HepG2 (cell line): Measurements from ENCODE around the gene GJB1. TPM values are rescaled to one million over a fixed set of nuclear protein-coding genes. Genes with fewer than 3 reads are reported as not detected.

Experiments used
- CENPBD1 ChIP-seq: sonication (generic); formaldehyde crosslinking; IDR thresholded peaks from 2 replicates; pipeline ENCODE4 v1.8.0; 2022; ENCODE audit warnings: missing genetic modification reagents, low read depth, mild to moderate bottlenecking, borderline replicate concordance
- CHD2 ChIP-seq: IDR thresholded peaks from 2 replicates; pipeline ENCODE4 v1.6.1; 2011; ENCODE audit warnings: low read depth, low read length, improper control_type of control experiment
- GFI1 ChIP-seq: sonication (generic); formaldehyde crosslinking; IDR thresholded peaks from 2 replicates; pipeline ENCODE4 v1.5.0; 2020; ENCODE audit warnings: missing genetic modification reagents, mild to moderate bottlenecking, borderline replicate concordance
- HDAC6 ChIP-seq: fragments of 200-600 bp; sonication (generic); IDR thresholded peaks from 2 replicates; pipeline ENCODE4 v1.7.0; 2017; ENCODE audit warnings: mild to moderate bottlenecking, antibody characterized with exemption, low read length, low read depth
- HES4 ChIP-seq: sonication (generic); formaldehyde crosslinking; IDR thresholded peaks from 2 replicates; pipeline ENCODE4 v1.9.0; 2021; ENCODE audit warnings: mild to moderate bottlenecking, missing genetic modification reagents, borderline replicate concordance
- HMGXB4 ChIP-seq, 2 experiments: sonication (generic) in 1 of 2; formaldehyde crosslinking in 1 of 2; IDR thresholded peaks; 2 replicates each; pipeline versions ENCODE4 v1.4.0 to v1.6.1; 2018 to 2020; ENCODE audit warnings: missing genetic modification reagents in 2 of 2, borderline replicate concordance in 1 of 2, low read depth in 1 of 2, mild to moderate bottlenecking in 1 of 2, missing biosample characterization in 1 of 2
- HOXD1 ChIP-seq: sonication (generic); formaldehyde crosslinking; IDR thresholded peaks from 2 replicates; pipeline ENCODE4 v1.5.0; 2020; ENCODE audit warnings: missing genetic modification reagents
- MAFF ChIP-seq: IDR thresholded peaks from 2 replicates; pipeline ENCODE4 v1.6.1; 2011; ENCODE audit warnings: low read depth, low read length, improper control_type of control experiment
- MZF1 ChIP-seq: sonication (generic); formaldehyde crosslinking; IDR thresholded peaks from 2 replicates; pipeline ENCODE4 v1.8.1; 2023; ENCODE audit warnings: mild to moderate bottlenecking, missing genetic modification reagents, borderline replicate concordance
- RXRA ChIP-seq: sonication (generic); formaldehyde crosslinking; IDR thresholded peaks from 2 replicates; pipeline ENCODE4 v1.5.1; 2020; ENCODE audit warnings: missing genetic modification reagents
- THAP9 ChIP-seq: sonication (generic); formaldehyde crosslinking; IDR thresholded peaks from 2 replicates; pipeline ENCODE4; 2020; ENCODE audit warnings: missing genetic modification reagents, mild to moderate bottlenecking, borderline replicate concordance
- ZBTB20 ChIP-seq: sonication (generic); formaldehyde crosslinking; IDR thresholded peaks from 2 replicates; pipeline ENCODE4 v1.8.1; 2023; ENCODE audit warnings: missing genetic modification reagents, low read depth, mild to moderate bottlenecking, borderline replicate concordance
- ZFP36L2 ChIP-seq: sonication (generic); formaldehyde crosslinking; IDR thresholded peaks from 2 replicates; pipeline ENCODE4 v1.4.0; 2020; ENCODE audit warnings: missing genetic modification reagents
- ZNF121 ChIP-seq: sonication (generic); formaldehyde crosslinking; IDR thresholded peaks from 2 replicates; pipeline ENCODE4 v1.5.0; 2020; ENCODE audit warnings: mild to moderate bottlenecking, missing genetic modification reagents
- ZNF441 ChIP-seq: sonication (generic); formaldehyde crosslinking; IDR thresholded peaks from 2 replicates; pipeline ENCODE4 v1.7.0; 2021; ENCODE audit warnings: missing genetic modification reagents, borderline replicate concordance
- ZNF451 ChIP-seq: sonication (generic); formaldehyde crosslinking; IDR thresholded peaks from 2 replicates; pipeline ENCODE4 v1.5.0; 2020; ENCODE audit warnings: mild to moderate bottlenecking, missing genetic modification reagents
- ZNF564 ChIP-seq: sonication (generic); formaldehyde crosslinking; IDR thresholded peaks from 2 replicates; pipeline ENCODE4 v1.8.1; 2023; ENCODE audit warnings: mild to moderate bottlenecking, missing genetic modification reagents
- ZNF788 ChIP-seq: sonication (generic); formaldehyde crosslinking; IDR thresholded peaks from 2 replicates; pipeline ENCODE4 v1.5.0; 2020; ENCODE audit warnings: mild to moderate bottlenecking, missing genetic modification reagents, borderline replicate concordance
- ZNF850 ChIP-seq: sonication (generic); formaldehyde crosslinking; conservative IDR thresholded peaks from 2 replicates; pipeline ENCODE4 v1.9.0; 2021; ENCODE audit warnings: mild to moderate bottlenecking, missing genetic modification reagents
- ZSCAN21 ChIP-seq: sonication (generic); formaldehyde crosslinking; IDR thresholded peaks from 2 replicates; pipeline ENCODE4 v1.8.0; 2022; ENCODE audit warnings: mild to moderate bottlenecking, missing genetic modification reagents, moderate library complexity, borderline replicate concordance
- ZSCAN9 ChIP-seq: IDR thresholded peaks from 2 replicates; pipeline ENCODE4 v1.6.1; 2016; ENCODE audit warnings: borderline replicate concordance
- polyA plus RNA-seq, 8 experiments: library from polyadenylated mRNA; depleted of rRNA in 3 of 8; stranded (reverse) in 7 of 8; unstranded in 1 of 8; fragments of >200 nt; fragmentation: Illumina TruSeq in 4 of 8; extraction: Trizol in 4 of 8; gene quantifications; 2 replicates each; pipeline versions ENCODE4 v1.2.1 to v1.2.3, GENCODE V29; 2011 to 2016; ENCODE audit warnings: low read depth in 4 of 8, missing spikeins in 1 of 8, mixed read lengths in 1 of 8; ENCODE audit not compliant: insufficient read depth in 1 of 8
- total RNA-seq, 5 experiments: library from RNA; depleted of rRNA; stranded (reverse); fragments of >200 nt; fragmentation: Illumina TruSeq; extraction: Trizol; gene quantifications; 2 replicates each; pipeline ENCODE4 v1.2.3, GENCODE V29; 2016; ENCODE audit warnings: low read depth in 1 of 5
- TF ChIP-seq, protein P1 (sequence below): IDR thresholded peaks from 2 replicates; pipeline ENCODE4 v1.6.1; 2012; ENCODE audit warnings: low read depth, low read length, improper control_type of control experiment

Gene GJB1
- total and polyA plus RNA-seq, 2 of the 13 experiments (the other 11 are each of a cell fraction or from before 2014, with no cell fraction given), result 111 to 161 TPM

DNA sequence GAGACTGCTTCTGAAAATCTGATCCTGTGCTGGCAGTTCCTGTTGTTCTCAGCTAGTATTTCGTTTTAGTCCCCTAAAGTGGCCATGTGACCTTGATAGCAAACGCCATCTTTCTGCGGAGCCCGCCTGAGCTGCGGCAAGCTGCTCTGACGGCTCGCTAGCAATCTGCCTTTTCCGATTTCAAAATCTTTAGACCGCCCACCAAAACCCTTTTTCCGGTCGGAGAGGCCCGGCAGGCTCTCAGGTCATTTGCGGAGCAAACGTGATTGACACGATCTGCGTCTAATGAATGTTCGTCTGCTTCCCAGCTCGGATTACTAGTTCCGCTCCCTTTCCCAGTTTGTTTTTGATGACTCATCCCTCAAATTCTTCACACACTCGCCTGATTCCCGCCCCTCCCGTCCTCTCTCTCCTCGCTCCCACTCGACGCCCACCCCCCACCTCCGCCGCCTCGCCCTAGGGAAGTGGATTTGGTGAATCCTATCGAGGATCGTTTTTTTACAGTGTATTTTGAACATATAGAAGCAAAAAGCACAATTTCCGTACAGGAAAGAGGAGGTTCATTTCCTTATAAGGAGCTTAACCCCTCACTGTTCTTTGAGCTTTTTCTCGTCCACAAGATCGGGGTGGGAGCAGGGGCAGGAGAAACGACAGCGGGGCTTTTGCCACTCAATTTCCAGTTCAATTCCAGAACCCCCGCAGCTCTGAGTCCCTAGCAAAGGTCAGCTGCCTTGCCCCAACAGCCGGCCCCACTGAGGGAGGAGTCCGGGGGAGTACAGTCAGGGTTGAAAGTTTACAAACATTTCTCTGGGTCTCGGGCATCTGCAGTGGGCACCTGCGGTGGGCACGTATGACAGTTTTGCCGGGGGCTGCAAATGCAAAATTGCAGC, 40.9 kb upstream of the GJB1 start (continued):
- TF ChIP-seq ZNF850 (no peak), ZFP36L2 (no peak), THAP9 (CRISPR knock-in tag) (no peak; the same call in 1 of the 2 replicates), HES4 (CRISPR knock-in tag) (no peak), ZNF441 (CRISPR knock-in tag) (no peak), MZF1 (no peak), CHD2 (no peak), ZNF451 (CRISPR knock-in tag) (no peak), ZNF564 (CRISPR knock-in tag) (no peak), ZNF121 (CRISPR knock-in tag) (no peak), ZSCAN9 (CRISPR knock-in tag) (0 out of 2 replicates have a peak, but pooled peaks have one; percentile 54), HMGXB4 (CRISPR knock-in tag; IDR thresholded peaks at IDR 0.05; ENCODE audit: borderline replicate concordance in 1 of 2, low read depth in 1 of 2) (no peak), ZSCAN21 (CRISPR knock-in tag) (no peak), CENPBD1 (CRISPR knock-in tag) (no peak), RXRA (no peak), GFI1 (no peak), MAFF (0 out of 2 replicates have a peak, but pooled peaks have one; percentile 35), HOXD1 (no peak), HDAC6 (no peak), ZBTB20 (CRISPR knock-in tag) (no peak), ZNF788 (no peak)
- TF ChIP-seq, protein P1, sequence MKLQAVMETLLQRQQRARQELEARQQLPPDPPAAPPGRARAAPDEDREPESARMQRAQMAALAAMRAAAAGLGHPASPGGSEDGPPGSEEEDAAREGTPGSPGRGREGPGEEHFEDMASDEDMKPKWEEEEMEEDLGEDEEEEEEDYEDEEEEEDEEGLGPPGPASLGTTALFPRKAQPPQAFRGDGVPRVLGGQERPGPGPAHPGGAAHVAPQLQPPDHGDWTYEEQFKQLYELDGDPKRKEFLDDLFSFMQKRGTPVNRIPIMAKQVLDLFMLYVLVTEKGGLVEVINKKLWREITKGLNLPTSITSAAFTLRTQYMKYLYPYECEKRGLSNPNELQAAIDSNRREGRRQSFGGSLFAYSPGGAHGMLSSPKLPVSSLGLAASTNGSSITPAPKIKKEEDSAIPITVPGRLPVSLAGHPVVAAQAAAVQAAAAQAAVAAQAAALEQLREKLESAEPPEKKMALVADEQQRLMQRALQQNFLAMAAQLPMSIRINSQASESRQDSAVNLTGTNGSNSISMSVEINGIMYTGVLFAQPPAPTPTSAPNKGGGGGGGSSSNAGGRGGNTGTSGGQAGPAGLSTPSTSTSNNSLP, result no peak
